GM10266 (cell line): Measurements from ENCODE around the gene CNTN1.

ENCODE experiments used
- DNase-seq: peaks from one replicate; pipeline ENCODE4 v3.0.0; 2012; ENCODE audit errors: extremely low spot score
- TF ChIP-seq, protein P1 (sequence below): IDR thresholded peaks from 2 replicates; pipeline ENCODE4 v1.5.1; 2012; ENCODE audit warnings: mild to moderate bottlenecking, low read depth; ENCODE audit not compliant: control insufficient read depth, insufficient read depth; ENCODE audit errors: missing control alignments

Gene CNTN1

GRCh38 chr12:40874868-40875267 is 182.6 kb downstream of the CNTN1 start:
- DNase-seq = no peak
- TF ChIP-seq, protein P1, sequence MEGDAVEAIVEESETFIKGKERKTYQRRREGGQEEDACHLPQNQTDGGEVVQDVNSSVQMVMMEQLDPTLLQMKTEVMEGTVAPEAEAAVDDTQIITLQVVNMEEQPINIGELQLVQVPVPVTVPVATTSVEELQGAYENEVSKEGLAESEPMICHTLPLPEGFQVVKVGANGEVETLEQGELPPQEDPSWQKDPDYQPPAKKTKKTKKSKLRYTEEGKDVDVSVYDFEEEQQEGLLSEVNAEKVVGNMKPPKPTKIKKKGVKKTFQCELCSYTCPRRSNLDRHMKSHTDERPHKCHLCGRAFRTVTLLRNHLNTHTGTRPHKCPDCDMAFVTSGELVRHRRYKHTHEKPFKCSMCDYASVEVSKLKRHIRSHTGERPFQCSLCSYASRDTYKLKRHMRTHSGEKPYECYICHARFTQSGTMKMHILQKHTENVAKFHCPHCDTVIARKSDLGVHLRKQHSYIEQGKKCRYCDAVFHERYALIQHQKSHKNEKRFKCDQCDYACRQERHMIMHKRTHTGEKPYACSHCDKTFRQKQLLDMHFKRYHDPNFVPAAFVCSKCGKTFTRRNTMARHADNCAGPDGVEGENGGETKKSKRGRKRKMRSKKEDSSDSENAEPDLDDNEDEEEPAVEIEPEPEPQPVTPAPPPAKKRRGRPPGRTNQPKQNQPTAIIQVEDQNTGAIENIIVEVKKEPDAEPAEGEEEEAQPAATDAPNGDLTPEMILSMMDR = no peak

DNA sequence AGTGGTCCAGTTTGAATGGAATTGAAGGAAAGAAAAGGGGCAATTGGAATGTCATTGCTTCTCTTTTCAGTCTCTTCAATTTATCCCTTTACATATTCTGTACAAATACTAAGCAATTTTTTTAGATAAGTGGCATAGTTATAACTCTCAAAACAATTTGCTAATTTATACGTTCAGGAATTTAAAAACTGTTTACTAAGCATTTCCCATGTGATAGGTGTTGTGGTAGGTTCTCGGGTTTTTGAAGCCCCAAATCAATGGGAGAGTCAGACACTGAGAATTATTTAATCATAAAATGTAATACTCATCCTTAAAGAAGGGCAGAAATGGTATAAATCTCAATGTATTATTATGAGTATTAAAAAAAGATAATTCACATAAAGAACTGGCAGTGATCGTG is 197.1 kb downstream of the CNTN1 start:
- DNase-seq = no peak
- TF ChIP-seq, protein P1 = no peak

DNA sequence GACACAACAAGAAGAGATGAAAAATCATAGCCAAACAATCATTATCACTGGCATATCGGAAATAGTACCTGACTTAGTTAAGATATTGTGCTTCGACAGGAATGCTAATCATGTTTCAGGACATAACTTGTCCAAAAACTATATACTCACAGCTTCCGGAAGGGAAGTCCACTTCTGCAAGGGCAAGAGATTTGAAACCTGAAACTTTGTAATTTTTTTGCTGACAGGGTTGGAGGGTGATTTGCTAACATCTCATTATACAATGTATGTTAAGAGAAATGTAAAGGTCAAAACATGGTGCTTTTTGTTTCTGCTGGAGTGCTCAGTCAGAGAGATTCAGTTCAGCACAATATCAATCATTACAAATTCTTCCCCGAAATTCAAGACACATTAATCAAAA is 200.3 kb downstream of the CNTN1 start:
- TF ChIP-seq, protein P1 = no peak
- DNase-seq = no peak

DNA sequence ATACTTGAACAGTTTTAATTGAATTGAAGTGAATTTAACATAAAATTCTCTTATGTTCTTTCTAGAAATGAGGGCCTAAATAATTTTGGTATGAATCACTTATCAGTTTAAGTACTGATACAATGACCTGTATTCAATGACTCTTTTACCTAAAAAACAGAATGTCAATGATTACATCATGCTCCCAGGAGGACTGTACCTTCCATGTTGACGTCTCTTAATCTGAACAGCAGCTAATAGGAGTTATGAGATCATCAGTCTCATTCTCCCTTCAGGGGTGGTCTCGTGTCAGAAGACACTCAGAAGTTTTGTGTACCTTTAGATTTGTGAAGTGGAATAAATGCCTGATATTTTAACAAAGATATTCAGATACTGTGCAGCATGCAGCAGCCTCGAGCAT is 206.3 kb downstream of the CNTN1 start:
- DNase-seq = no peak
- TF ChIP-seq, protein P1 = no peak

GRCh38 chr12:40903040-40903439 is 210.8 kb downstream of the CNTN1 start:
- DNase-seq = no peak
- TF ChIP-seq, protein P1 = no peak

DNA sequence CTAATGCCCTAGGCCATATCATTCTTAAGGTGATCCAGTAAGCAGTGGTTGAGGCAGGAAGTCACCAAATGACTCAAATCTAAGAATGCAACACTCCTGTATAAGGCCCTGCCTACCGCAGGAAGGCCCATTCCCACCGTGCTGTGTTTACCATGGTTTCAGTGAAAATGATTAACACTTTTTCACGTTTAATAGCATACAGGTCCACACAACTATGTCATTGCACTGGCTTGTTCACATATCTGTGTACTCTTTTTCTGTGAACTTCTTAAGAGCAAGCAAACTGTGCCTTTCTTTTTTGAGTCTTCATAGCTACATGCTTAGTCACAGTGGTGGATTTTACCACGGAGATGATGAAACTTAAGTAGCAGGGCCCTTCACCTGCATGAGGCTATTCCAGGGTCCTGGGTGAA is 214.9 kb downstream of the CNTN1 start:
- TF ChIP-seq, protein P1 = no peak
- no peak for DNase-seq

- TF ChIP-seq, protein P1 = no peak
- DNase-seq = no peak
These were observed 219.4 kb downstream of the CNTN1 start for GRCh38 chr12:40911676-40912075.
